Measurements from ENCODE around the gene CDK6.
"Not testable (repeated sequence)": the region's sequence is repeated elsewhere in the genome, so short reads cannot be mapped to it uniquely, and the experiment has no call there.

CDK6 gene

DNA sequence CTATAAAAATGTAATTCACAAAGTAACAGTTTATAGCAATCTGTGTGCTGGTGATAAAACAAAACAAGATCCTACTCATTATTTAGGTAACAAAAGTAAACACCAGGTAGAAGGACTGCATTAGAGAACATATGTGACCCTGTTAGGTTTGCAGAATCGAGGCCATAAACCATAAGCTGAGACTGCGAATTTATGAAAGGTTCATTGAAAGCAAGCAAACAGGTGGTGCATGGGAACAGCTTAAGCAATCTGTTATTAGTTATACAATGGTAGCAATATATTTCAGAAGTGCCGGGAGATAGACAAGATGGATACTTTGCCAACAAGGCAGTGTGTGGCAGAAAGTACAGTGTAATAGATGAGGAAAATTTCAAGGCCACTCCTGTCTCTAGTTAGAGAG lies 222.7 kb downstream of the CDK6 start:
- DNase-seq: no peak

DNA sequence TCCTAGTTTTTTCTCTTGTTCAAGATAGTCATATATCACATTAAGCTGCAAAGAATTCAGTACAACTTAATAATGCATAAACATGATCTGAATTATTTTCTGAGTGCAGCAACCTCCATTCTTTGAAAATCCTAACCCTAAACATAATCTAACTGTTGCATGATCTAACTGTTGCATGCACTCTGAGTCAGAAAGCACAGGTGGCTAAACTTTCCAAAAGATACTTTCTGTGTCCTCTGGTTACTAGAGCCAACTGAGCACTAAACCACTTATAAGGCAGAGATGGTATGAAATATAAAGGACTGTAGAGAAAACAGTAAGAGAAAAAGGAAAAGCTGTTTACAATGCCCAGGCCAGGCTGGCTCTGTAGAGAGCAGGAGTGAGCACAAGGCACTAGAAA lies 223.2 kb downstream of the CDK6 start:
- DNase-seq: no peak

DNA sequence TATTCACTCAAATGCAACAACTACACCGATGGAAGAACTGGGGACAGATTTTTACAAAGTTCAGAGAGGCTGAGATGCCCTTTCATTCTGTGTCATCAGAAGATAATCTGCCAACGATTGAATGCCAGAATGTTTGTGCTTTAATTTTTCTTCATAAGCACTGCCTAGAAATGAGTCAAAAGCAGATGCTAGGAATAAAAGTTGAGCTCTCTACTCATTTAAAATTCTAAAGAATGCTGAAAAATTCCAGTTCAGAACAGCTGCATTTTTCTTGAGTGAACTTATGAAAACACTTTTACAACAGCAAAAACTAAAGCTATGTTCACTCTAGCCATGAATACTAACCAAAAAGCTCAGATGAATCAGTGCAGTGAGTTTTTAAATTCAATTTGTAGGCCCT lies 223.9 kb downstream of the CDK6 start:
- no peak for DNase-seq

DNA sequence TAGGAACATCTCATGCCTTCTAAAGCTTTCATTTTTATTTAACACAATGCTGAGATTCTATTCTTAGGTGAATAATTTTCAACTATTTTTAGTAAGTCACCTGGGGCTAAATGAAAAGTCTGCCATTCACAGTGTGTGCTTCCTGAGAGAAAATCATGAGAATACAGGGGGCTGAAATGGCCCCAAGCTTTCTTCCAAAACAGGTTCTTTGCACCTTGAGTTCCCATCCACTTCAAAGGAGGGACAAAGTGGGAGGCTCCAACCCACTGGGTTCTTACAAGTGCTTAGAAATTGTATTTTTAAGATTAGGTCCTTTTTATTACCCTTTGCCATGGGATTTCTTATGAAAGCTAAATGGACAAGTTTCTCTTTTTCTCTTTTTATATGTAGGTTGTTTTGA lies 224.6 kb downstream of the CDK6 start:
- DNase-seq: no peak

DNA sequence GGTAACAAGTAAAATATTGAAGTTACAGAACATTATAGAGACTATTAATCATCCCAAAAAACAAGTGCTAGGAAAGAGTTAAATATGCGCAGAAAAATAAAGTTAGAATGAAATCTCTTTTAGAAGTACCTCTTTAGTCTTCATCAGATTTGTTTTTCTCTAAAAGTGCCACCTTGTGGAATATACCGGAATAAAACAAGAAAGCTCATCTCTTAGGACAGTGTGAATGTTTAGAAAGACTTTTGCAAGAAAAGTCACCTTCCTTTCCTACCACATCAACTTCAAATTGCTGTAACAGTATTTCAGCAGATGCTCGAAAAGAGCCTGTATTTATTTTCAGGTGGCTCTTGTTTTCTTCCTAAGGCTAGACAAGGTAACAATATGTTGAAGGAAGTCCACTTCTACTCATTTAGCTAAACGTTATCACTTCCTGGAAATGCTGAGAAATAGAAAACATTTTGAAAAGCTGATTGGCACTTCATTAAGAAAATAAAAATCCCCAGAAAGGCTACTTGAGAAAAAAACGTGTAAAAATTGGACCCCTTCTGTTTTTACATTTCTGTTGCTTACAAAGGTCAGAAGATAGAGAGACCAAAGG lies 226.4 kb downstream of the CDK6 start:
- DNase-seq: no peak

DNA sequence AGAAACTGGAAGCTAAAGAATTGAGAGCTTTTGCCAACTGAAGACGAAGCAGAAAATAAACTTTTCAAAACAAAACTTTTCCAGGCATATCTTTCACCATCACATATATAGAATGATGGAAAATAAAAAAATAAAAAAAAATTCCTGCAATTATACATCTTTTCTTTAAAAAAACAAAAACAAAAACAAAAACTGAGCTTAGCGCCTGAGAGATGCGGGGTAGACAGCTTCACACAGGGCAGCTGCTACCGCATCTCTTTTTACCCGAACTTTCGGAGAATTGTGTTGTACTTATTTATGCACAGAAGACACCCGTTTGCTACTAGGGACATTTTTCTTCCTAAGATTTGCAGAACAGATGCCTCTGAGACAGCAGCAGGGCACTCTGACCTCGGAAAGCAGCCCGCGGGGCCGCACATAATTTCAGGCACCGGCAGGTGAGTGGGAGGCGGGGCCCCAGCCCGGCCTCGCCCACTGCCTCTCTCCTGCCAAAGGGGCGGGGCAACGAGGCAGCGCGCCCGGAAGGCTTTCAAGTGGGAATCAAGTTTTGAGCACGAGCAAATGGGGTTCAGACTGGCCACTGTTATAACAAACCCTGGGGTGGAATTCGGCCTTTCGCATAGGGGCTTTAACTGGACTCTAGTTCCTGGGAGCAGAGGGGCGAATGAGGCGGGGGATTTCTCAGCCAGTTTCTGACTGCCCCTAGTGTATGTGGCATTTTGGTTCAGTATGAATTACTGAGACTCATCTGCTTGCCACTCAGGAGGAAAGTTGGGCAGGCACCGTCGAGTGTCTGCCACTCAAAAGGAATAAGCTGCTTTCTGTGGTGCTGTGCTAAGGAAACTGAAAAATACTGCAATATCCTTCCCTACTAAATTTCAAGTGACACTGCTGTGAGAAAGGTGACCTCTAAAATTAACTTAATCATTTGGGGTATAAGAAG lies 227.7 kb downstream of the CDK6 start:
- DNase-seq: no peak

DNA sequence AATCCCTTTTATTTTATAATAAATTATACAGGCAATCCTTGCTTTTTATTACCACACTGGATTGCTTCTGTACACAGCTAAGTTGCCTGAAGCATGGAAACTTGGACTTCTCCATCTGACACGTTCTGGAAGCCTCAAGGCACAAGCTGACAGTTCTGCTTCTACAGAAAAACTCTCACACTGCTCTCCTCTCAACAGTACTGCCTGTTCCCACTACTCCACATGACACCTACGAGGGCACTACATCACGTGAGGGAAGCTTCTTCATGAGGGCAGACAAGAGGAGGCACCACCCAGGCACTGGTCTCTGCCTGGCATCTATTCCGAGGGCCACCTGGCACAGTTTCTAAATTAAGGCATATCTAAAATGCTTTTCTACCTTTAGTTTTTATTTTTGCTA lies 229.4 kb downstream of the CDK6 start:
- DNase-seq: no peak

DNA sequence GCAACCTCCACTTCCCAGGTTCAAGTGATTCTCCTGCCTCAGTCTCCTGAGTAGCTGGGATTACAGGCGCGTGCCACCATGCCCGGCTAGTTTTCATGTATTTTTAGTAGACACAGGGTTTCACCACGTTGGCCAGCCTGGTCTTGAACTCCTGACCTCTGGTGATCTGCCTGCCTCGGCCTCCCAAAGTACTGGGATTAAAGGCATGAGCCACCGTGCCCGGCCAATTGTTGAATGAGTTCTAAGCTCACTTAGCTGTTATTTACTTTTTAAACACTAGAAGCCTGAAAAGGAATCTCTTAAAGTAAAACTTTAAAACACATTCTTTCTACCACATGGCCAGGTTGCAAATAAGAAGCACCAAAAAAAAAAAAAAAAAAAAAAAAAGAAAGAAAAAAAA lies 231.9 kb downstream of the CDK6 start:
- DNase-seq: not testable (repeated sequence)

DNA sequence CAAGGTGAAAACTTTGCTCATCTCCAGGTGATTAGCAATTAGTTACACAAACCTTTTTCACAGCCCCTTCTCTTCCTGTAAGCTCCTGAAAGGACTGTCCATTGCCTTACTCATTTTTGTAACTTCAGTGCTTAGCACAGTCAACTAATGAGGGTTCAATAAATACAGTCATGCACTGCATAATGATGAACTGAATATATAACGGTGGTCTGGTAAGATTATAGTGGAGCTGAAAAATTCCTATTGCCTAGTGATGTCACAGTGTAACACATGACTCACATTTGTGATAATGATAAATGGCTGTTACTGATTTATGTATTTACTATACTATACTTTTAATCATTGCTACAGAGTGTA lies 233.3 kb downstream of the CDK6 start:
- no peak for DNase-seq

DNA sequence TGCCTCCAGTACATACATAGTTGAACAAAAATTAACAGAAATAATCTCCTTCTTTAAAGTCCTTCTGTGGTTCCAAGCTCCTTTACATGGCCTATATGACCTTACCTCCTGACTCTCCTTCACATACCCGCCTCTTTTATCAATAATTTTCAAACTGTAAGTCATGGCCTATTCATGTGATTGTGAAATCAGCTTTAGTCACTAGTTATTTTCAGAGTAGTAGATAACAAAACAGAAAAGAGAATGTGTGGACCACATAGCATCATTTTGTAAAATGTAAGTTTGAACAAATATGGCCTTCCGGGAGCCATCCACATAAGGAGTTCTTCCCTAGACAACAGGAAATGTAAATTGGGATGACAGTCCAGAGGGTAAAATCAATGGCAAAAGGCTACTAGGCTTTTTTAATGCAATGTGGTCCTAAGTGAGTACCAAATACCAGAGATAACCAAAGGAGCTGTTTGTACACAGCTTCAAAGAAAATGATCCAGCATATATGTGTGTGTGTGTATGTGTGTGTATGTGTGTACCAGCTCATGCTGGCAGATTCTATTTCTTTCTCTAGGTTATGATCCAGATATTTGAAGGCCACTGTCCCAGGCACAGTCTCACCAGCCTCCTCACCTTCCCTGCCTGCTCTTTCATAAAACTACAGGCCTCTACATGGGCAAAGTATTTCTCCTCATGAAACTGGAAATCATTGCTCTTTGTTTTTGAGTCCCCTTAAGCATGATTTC lies 233.9 kb downstream of the CDK6 start:
- DNase-seq: no peak

DNA sequence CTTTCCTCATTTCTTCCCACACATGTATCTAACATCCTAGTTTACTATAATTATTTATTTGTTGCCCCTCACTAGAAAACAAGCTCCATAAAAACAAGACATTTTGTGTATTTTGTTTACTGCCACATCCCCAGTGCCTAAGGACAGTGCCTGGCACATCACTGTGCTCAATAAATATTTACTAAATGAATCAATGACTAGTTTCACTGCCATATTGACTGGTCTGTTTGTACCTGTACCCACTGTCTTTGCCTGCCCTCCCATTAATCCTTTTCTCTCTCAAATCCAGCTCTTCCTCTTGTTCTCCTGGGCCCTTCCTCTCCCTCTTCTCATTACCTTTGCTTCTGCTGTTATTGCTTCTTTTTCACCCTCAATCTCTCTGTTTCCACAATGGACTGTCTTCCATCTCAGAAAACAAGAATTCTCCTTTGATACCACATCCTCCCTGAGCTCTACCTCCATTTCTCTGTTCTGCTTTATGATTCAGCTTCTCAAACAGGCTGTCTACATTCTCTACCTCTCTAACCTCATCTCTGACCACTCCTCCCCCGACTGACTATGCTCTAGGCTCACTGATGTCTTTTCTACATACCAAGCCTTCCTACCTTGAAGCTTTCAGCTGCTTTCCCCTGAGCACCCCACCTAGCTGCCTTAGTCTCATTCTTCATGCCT lies 237.9 kb downstream of the CDK6 start:
- DNase-seq: no peak

DNA sequence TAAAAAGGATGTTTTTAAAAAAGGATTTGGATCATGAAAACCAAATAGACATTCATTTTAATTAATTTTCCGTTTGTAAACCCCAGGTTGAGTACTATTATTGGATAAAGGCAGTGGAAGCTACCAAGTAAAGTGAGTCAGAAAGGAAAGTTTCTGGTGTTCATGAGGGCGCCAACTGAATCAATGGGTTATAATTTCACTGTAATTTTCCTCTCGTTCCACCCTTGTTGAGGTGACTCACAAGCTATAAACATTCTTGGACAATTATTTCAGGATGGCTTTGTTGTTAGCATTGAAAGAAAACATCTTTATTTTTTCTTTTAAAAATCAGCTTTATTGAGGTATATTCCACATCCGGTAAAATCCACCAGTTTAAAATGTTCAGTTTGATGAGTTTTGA lies 241.1 kb downstream of the CDK6 start:
- DNase-seq: no peak

DNA sequence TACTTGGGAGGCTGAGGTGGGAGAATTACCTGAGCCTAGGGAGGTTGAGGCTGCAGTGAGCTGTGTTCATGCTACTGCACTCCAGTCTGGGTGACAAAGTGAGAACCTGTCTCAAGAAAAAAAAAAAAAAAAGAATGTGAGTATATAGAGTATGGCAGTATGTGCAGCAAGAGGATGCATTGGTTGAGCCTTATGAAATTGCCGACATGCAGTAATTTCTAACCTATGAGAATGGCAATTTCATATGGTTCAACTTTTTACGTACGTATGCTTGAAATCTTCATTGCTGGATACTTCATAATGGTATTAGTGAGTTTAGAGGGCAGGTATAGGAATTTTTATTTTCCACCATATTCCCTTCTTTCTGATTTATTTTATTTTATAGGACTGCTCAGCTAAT lies 241.6 kb downstream of the CDK6 start:
- no peak for DNase-seq

DNA sequence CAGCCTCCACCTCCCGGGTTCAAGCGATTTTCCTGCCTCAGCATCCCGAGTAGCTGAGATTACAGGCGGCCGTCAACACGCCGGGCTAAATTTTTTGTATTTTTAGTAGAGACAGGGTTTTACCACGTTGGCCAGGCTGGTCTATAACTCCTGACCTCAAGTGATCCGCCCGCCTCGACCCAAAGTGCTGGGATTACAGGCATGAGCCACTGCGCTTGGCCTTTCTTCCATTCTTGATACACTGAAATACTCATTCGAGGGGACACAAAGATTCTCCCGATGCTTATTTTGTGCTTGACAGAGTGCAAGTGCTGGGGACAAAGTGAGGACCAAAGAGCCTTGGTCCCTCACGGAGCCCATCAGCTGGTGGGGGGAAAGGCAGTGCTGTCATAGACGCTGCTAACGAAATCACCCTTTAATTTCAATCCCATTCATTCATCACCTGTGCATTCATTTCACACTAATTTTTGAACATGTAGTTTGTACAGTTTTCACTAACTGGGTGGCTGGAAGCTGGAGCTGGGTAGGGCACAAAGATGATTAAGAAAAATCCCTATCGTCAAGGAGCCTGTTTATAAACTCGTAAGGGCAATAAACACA lies 245.6 kb downstream of the CDK6 start:
- DNase-seq: no peak

DNA sequence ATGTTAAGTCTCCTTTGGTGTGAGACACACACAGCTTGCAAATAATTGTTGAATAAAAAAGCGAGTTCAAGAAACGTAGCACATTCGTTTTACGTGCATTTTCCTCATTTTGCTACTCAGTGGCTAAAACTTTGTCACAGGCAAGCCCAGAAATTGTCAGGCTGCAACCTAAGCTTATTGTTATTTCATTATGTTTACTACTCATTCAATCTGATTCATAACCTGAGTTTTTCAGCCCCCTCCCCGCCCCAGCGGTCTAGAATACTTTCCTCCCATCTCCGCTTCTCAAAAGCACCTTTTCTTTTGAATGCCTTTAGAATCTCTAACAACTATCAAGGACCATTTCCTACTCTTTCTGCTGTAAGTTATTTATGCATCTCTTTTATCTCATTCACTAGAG lies 247.3 kb downstream of the CDK6 start:
- no peak for DNase-seq

DNA sequence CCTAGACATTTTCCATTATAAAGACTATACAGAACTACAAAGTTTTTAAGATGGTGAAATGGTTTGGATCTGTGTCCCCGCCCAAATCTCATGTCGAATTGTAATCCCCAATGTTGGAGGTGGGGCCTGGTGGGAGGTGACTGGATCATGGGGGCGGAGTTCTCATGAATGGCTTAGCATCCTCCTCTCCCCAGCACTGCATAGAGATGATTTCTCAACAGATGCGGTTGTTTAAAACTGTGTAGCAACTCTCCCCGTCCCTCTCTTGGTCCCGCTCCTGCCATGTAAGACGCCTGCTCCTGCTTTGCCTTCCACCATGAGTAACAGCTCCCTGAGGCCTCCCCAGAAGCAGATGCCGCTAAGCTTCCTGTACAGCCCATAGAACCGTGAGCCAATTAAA lies 247.8 kb downstream of the CDK6 start:
- no peak for DNase-seq

DNA sequence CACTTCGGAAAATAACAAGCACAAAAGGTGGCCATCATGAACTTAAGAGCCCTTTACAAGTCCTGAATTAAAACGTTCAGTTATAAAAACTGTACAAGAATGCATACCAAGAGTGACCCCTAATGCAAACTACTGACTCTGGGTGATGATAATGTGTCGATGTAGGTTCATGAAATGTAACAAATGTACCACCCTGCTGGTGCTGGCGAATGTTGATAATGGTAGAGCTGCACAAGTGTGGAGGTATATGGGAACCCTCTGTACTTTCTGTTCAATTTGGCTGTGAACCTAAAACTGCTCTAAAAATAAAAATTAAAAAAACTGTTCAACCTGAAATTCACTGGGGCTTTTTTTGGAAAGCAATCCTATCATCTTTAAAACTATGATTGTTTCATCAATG lies 249.5 kb downstream of the CDK6 start:
- DNase-seq: no peak

DNA sequence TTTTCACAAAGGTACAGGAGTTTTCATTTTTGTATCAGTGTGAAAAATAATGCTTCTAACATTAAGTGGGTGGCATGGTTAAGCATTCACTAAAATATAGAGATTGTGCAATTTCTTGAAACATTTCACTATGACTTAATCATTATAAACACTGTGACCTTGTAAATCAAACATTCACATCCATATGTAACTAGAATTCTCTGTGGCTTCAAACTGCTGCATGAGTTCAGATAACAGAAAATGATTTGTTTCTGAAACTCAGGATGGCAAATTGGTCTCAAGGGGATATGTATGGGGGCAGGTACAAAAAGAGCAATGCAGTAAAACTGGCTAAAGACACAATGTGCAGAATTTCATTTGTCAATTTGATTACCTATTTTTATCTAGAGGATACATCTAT lies 250.0 kb downstream of the CDK6 start:
- no peak for DNase-seq

DNA sequence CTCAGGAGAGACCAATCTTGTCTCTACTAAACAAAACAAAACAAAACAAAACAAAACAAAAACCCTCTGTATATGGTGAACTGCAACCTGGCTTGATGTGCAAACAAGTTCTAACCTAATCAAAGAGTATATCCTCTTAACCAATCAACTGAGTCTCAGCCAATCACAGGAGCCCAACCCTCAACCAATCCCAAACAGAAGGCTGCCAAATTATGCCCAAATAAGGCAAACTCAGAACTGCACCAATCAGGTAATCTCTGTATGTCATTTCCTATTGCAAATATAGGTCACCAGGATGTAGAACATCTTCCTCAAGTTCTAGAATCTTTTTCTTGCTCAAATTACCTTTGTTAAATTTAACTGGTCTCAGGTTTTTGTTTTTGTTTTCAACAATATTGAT lies 251.4 kb downstream of the CDK6 start:
- no peak for DNase-seq

DNA sequence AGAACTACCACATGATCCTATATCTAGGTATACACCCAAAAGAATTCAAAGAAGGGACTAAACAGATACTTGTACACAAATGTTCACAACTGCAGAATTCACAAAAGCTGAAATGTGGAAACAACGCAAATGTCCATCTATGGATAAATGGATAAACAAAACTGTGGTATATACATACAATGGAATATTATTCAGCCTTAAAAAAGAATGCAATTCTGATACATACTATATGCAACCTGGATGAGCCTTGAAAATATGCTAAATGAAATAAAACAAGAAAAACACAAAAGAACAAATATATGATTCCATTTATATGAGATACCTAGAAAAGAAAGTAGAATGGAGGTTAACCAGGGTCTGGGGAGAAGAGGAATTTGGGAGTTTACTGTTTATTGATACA lies 253.4 kb downstream of the CDK6 start:
- DNase-seq: no peak

DNA sequence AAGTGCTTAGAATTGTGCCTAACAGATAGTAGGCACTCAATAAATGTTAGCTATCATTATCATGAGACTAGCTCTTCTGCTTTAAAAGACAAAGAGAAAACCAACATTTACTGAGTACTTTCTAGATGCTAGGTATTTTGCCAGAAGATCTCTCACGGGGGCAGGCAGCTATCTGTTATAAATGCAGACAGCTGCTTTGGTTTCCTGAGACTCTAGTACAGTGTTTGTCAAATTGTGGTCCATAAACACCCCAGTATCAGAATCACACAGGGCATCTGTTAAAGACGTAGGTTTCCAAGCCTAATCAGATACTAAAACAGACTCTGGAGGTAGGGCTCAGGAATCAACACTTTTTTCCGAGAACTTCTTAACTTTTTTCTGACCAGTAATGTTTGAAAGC lies 260.1 kb downstream of the CDK6 start:
- DNase-seq: no peak

DNA sequence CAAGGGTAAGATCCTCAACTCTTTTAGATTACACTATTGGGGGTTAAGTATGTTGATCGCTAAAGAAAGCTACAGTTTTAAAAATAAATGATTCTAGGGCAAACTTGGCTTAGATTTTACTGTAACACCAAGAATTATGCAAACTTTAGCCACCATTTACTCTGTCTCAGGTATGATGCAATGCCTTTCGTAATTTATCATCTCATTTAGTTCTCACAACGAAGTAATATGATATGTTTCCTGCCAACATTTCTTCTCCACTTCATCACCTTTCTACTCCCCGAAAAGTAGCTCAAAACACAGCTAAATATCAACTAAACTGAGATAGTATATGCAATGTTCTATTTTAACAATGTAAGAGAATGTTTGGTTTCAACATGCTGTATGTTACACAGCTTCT lies 267.2 kb downstream of the CDK6 start:
- DNase-seq: no peak

DNA sequence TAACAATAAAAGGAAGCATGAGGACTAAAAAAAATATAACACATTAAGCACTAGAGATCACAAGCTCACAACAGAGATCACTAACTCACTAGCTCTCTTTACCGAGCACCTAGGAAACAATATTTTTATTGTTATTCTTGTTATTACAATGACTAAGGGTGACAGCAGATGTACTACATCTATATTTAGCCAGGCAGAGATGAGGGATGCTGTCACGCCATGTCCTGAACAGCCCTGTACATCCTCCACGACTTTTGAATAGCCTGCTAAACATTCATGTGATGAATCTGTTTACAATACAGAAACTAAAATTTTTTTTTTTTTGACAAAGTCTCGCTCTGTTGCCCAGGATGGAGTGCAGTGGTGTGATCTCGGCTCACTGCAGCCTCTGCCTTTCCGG lies 268.9 kb downstream of the CDK6 start:
- DNase-seq: no peak
